HepG2 (cell line): ENCODE measurements around the gene BAHCC1. TPM values are rescaled to one million over a fixed set of nuclear protein-coding genes. Genes with fewer than 3 reads are reported as not detected.

Experiments
- ETS1 ChIP-seq: sonication (generic); formaldehyde crosslinking; IDR thresholded peaks from 2 replicates; pipeline ENCODE4 v1.4.0; 2020; ENCODE audit warnings: missing genetic modification reagents
- GTF3A ChIP-seq: sonication (generic); formaldehyde crosslinking; conservative IDR thresholded peaks from 2 replicates; pipeline ENCODE4 v1.4.0; 2020; ENCODE audit warnings: mild to moderate bottlenecking, missing genetic modification reagents
- HMGA1 ChIP-seq: sonication (generic); formaldehyde crosslinking; conservative IDR thresholded peaks from 2 replicates; pipeline ENCODE4 v1.4.0; 2020; ENCODE audit warnings: missing genetic modification reagents
- JUND ChIP-seq: sonication (generic); formaldehyde crosslinking; IDR thresholded peaks from 2 replicates; pipeline ENCODE4 v1.8.0; 2022; ENCODE audit warnings: mild to moderate bottlenecking, missing genetic modification reagents
- KLF15 ChIP-seq: sonication (generic); formaldehyde crosslinking; IDR thresholded peaks from 2 replicates; pipeline ENCODE4 v1.8.1; 2023; ENCODE audit warnings: borderline replicate concordance, mild to moderate bottlenecking, inconsistent platforms, missing genetic modification reagents, mixed read lengths
- MAF1 ChIP-seq: sonication (generic); formaldehyde crosslinking; IDR thresholded peaks from 2 replicates; pipeline ENCODE4 v1.5.0; 2020; ENCODE audit warnings: missing genetic modification reagents, borderline replicate concordance
- RCOR2 ChIP-seq: IDR thresholded peaks from 2 replicates; pipeline ENCODE4 v1.6.1; 2016; ENCODE audit warnings: missing biosample characterization, missing genetic modification reagents
- SMAD3 ChIP-seq: sonication (generic); formaldehyde crosslinking; IDR thresholded peaks from 2 replicates; pipeline ENCODE4 v1.4.0; 2020; ENCODE audit warnings: missing genetic modification reagents
- TAF1 ChIP-seq: sonication (generic); formaldehyde crosslinking; IDR thresholded peaks from 2 replicates; pipeline ENCODE4 v1.4.0; 2020; ENCODE audit warnings: missing genetic modification reagents
- ZC3H4 ChIP-seq: sonication (generic); formaldehyde crosslinking; IDR thresholded peaks from 2 replicates; pipeline ENCODE4 v1.4.0; 2020; ENCODE audit warnings: missing genetic modification reagents, borderline replicate concordance
- ZNF326 ChIP-seq: sonication (generic); formaldehyde crosslinking; IDR thresholded peaks from 2 replicates; pipeline ENCODE4 v1.4.0; 2020; ENCODE audit warnings: missing genetic modification reagents, borderline replicate concordance
- ZNF337 ChIP-seq: sonication (generic); formaldehyde crosslinking; IDR thresholded peaks from 2 replicates; pipeline ENCODE4 v1.5.1; 2020; ENCODE audit warnings: missing genetic modification reagents, low read depth, mild to moderate bottlenecking, borderline replicate concordance
- ZNF781 ChIP-seq: sonication (generic); formaldehyde crosslinking; IDR thresholded peaks from 2 replicates; pipeline ENCODE4 v1.5.1; 2020; ENCODE audit warnings: borderline replicate concordance, mild to moderate bottlenecking, missing genetic modification reagents; ENCODE audit errors: not compliant biosample characterization
- ZNF841 ChIP-seq: sonication (generic); formaldehyde crosslinking; IDR thresholded peaks from 2 replicates; pipeline ENCODE4 v1.8.1; 2023; ENCODE audit warnings: missing genetic modification reagents, borderline replicate concordance
- polyA plus RNA-seq, 8 experiments: library from polyadenylated mRNA; depleted of rRNA in 3 of 8; stranded (reverse) in 7 of 8; unstranded in 1 of 8; fragments of >200 nt; fragmentation: Illumina TruSeq in 4 of 8; extraction: Trizol in 4 of 8; gene quantifications; 2 replicates each; pipeline versions ENCODE4 v1.2.1 to v1.2.3, GENCODE V29; 2011 to 2016; ENCODE audit warnings: low read depth in 4 of 8, missing spikeins in 1 of 8, mixed read lengths in 1 of 8; ENCODE audit not compliant: insufficient read depth in 1 of 8
- total RNA-seq, 5 experiments: library from RNA; depleted of rRNA; stranded (reverse); fragments of >200 nt; fragmentation: Illumina TruSeq; extraction: Trizol; gene quantifications; 2 replicates each; pipeline ENCODE4 v1.2.3, GENCODE V29; 2016; ENCODE audit warnings: low read depth in 1 of 5
- TF ChIP-seq, protein P1 (sequence below): sonication (generic); formaldehyde crosslinking; IDR thresholded peaks from 2 replicates; pipeline ENCODE4 v1.4.0; 2020; ENCODE audit warnings: mild to moderate bottlenecking, missing genetic modification reagents, borderline replicate concordance
- TF ChIP-seq, protein P2 (sequence below): sonication (generic); formaldehyde crosslinking; IDR thresholded peaks from 2 replicates; pipeline ENCODE4 v1.4.0; 2020; ENCODE audit warnings: missing genetic modification reagents, borderline replicate concordance
- TF ChIP-seq, protein P3 (sequence below): fragments of 450-650 bp; IDR thresholded peaks from 2 replicates; pipeline ENCODE4 v1.6.1; 2017; ENCODE audit warnings: mild to moderate bottlenecking

The BAHCC1 gene
- total and polyA plus RNA-seq, 2 of the 13 experiments (the other 11 are each of a cell fraction or from before 2014, with no cell fraction given) = 1.4 to 1.7 TPM

DNA sequence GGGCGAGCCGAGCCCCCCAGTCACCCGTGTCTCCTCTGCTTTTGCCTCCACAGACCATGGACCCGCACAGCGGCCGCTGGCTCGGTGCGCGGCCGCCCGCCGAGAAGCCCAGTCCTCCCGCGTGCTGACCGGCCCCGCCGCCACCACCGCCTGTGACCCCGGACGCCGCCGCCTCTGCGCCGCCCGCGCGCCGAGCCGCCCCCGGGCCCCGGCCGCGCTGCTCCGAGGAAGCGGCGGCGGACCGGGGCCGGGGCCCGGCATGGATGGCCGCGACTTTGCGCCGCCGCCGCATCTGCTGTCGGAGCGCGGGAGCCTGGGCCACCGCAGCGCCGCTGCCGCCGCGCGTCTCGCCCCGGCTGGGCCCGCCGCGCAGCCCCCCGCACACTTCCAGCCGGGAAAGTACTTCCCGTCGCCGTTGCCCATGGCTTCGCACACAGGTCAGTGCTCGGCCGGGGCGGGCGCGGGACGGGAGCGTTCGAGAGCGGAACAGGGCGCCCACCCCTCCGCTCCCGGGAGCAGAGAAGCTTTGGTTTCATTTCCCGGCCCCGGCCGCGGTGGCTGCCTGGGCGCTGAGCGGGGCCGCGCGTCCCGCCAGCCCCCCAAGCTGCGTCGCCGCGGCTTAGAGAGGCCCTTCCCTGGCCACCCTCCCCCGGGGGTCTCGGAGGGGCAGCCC lies 4.4 kb downstream of the BAHCC1 start (continued):
- TF ChIP-seq GTF3A (no peak), ZC3H4 (CRISPR knock-in tag) (no peak), ZNF326 (no peak), ZNF781 (no peak), MAF1 (CRISPR knock-in tag) (no peak), ZNF337 (CRISPR knock-in tag) (no peak), JUND (CRISPR knock-in tag) (no peak), TAF1 (CRISPR knock-in tag) (peak; percentile 19; the same call in 1 of the 2 replicates), HMGA1 (no peak), ETS1 (CRISPR knock-in tag) (no peak), RCOR2 (CRISPR knock-in tag) (no peak), KLF15 (CRISPR knock-in tag) (0 out of 2 replicates have a peak, but pooled peaks have one; percentile 5), ZNF841 (CRISPR knock-in tag) (no peak), SMAD3 (no peak)
- TF ChIP-seq, protein P1, sequence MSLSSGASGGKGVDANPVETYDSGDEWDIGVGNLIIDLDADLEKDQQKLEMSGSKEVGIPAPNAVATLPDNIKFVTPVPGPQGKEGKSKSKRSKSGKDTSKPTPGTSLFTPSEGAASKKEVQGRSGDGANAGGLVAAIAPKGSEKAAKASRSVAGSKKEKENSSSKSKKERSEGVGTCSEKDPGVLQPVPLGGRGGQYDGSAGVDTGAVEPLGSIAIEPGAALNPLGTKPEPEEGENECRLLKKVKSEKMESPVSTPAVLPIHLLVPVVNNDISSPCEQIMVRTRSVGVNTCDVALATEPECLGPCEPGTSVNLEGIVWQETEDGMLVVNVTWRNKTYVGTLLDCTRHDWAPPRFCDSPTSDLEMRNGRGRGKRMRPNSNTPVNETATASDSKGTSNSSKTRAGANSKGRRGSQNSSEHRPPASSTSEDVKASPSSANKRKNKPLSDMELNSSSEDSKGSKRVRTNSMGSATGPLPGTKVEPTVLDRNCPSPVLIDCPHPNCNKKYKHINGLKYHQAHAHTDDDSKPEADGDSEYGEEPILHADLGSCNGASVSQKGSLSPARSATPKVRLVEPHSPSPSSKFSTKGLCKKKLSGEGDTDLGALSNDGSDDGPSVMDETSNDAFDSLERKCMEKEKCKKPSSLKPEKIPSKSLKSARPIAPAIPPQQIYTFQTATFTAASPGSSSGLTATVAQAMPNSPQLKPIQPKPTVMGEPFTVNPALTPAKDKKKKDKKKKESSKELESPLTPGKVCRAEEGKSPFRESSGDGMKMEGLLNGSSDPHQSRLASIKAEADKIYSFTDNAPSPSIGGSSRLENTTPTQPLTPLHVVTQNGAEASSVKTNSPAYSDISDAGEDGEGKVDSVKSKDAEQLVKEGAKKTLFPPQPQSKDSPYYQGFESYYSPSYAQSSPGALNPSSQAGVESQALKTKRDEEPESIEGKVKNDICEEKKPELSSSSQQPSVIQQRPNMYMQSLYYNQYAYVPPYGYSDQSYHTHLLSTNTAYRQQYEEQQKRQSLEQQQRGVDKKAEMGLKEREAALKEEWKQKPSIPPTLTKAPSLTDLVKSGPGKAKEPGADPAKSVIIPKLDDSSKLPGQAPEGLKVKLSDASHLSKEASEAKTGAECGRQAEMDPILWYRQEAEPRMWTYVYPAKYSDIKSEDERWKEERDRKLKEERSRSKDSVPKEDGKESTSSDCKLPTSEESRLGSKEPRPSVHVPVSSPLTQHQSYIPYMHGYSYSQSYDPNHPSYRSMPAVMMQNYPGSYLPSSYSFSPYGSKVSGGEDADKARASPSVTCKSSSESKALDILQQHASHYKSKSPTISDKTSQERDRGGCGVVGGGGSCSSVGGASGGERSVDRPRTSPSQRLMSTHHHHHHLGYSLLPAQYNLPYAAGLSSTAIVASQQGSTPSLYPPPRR (CRISPR knock-in tag) = no peak
- TF ChIP-seq, protein P2, sequence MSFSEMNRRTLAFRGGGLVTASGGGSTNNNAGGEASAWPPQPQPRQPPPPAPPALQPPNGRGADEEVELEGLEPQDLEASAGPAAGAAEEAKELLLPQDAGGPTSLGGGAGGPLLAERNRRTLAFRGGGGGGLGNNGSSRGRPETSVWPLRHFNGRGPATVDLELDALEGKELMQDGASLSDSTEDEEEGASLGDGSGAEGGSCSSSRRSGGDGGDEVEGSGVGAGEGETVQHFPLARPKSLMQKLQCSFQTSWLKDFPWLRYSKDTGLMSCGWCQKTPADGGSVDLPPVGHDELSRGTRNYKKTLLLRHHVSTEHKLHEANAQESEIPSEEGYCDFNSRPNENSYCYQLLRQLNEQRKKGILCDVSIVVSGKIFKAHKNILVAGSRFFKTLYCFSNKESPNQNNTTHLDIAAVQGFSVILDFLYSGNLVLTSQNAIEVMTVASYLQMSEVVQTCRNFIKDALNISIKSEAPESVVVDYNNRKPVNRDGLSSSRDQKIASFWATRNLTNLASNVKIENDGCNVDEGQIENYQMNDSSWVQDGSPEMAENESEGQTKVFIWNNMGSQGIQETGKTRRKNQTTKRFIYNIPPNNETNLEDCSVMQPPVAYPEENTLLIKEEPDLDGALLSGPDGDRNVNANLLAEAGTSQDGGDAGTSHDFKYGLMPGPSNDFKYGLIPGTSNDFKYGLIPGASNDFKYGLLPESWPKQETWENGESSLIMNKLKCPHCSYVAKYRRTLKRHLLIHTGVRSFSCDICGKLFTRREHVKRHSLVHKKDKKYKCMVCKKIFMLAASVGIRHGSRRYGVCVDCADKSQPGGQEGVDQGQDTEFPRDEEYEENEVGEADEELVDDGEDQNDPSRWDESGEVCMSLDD (CRISPR knock-in tag) = no peak
- TF ChIP-seq, protein P3, sequence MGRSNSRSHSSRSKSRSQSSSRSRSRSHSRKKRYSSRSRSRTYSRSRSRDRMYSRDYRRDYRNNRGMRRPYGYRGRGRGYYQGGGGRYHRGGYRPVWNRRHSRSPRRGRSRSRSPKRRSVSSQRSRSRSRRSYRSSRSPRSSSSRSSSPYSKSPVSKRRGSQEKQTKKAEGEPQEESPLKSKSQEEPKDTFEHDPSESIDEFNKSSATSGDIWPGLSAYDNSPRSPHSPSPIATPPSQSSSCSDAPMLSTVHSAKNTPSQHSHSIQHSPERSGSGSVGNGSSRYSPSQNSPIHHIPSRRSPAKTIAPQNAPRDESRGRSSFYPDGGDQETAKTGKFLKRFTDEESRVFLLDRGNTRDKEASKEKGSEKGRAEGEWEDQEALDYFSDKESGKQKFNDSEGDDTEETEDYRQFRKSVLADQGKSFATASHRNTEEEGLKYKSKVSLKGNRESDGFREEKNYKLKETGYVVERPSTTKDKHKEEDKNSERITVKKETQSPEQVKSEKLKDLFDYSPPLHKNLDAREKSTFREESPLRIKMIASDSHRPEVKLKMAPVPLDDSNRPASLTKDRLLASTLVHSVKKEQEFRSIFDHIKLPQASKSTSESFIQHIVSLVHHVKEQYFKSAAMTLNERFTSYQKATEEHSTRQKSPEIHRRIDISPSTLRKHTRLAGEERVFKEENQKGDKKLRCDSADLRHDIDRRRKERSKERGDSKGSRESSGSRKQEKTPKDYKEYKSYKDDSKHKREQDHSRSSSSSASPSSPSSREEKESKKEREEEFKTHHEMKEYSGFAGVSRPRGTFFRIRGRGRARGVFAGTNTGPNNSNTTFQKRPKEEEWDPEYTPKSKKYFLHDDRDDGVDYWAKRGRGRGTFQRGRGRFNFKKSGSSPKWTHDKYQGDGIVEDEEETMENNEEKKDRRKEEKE = no peak
